Purkinje cell (primary cell): Measurements from ENCODE around the gene CSNK1D. TPM values are rescaled to one million over a fixed set of nuclear protein-coding genes. Genes with fewer than 3 reads are reported as not detected.

Experiments
- polyA plus RNA-seq: library from polyadenylated mRNA; unstranded; fragments of >200 nt; fragmentation: Nextera tagmentation; gene quantifications from 2 replicates; pipeline ENCODE4 v1.2.1, GENCODE V29; 2014

CSNK1D gene
- polyA plus RNA-seq, result 12.2 and 17.3 TPM in 2 replicates

DNA sequence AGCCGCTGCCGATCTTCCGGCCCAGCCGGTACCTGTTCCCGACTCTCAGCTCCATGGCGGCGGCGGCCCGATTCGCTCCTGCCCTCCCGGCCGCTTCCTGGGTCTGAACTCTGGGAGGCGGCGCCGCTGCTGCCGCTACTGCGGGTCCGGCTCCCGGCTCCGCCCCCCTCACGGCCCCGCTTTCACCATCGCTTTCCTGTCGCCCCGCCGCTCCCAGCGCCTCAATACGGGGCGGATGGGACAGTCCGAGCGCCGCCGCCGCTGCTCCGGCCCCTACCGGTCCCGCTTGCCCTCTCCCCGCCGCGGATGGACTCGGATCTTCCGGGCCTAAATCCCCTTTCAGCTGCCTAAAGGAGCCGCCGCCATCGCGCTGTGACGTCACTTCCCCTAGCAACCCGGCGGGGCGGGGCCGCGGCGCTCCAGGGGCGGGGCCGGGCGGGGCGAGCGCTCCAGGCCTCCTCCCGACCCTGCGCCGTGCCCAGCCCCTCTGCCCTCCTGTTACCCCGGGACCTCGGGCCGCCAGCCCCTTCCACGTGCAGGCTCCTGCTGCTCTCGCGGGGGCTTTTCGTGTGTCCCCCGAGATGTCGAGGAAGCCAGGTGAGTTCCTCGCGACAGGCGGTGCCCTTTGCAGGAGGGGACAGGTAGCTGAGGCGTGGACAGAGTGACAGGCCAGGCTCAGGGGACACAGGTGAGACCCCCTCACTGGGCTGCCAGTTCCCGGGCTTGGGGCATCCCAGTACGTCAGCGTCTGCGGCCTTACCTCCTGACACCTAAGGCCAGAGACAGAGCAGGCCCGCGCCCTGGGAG is at the start of gene CSNK1D:
Gene CSNK1D (minus strand): TSS at position 374 of the 807 bp plus-strand sequence. CDS start 319 bp downstream, at position 55.

DNA sequence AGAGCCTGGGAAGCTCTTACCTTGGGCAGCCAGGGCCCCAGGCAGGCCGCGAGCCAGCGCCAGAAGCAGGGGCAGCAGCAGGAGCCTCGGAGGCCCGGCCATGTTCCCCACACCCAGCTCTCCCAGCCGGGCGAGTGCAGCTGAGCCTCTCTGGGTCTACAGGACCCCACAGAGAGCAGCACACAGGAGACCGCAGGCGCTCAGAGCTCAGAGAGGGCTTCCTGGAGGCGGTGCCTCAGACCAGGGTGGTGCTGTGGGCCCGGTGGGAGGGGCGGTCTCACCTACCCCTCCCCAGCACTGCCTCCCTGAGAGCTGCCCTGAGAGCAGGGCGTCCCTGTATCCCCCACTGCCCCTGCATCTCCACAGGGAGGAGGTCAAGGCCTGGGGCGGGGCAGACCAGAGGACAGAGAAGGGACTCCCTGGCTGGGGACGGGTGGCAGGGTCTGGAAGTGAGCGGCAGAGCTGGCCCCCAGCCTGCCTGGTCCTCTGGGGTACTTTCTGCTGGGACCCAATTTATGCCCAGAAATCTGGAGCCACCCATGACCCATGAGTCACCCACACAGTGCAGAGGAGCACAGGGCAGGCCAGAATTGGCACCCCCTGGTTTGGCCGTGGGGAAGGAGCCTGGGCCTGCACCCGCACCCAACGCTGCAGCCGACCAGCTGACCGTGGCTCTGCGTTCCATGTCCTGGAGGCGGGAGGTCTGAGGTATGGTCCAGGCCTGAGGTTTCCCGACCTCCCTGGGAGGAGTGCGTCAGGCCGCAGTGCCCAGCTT is 44.1 kb upstream of the CSNK1D start, which contains the start of gene CD7:
Gene CD7 (minus strand): TSS at position 215 of the 775 bp plus-strand sequence. CDS start 113 bp downstream, at position 102.

GRCh38 chr17:82228842-82229697 is 44.4 kb downstream of the CSNK1D start, which contains the start of gene SLC16A3:
TSS of gene SLC16A3 (plus strand) at chr17:82229042. CDS start at chr17:82236009, 6,967 bp downstream.

DNA sequence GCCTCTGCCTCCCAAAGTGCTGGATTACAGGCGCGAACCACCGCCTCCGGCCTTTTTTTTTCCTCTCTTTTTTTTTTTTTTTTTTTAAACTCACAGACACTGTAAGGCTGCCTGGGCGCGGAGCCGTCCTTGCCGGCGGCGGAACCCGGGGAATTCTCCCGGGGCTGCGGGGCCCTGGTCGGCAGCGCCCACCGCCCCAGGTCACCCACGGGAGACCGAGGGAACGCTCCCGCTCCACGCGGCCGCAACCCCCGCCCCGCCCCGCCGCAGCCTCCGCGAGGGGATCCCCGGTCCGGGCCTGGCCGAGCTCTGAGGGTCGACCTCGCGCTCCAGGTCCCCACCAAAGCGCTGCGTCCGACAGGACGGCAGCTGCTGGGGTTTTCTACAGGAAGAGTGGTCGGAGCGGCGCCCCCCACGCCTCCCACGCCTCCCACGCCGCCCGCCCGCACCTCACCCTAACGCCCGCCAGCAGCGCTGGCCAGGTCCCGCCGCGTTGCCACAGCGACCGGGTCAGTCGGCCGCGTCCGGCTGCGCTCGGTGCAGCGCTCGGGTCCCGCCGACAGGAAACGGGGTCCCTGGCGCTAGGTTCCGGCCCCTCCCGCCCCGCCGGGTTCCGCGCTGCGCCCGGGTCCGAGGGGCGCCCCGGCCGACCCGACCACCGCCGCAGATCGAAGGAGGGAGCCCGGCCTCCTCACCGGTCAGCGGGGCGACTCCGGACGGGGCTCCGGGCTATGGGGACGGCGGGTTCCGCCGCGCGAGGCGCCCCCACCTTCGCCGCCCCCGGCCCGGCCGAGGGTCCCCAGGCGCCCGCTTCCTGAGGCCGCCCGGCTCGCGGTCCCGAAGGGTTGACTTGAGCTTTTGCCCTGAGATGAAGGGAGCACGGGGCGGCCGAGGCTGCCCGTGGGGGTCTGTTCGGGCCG is 60.9 kb downstream of the CSNK1D start, which contains the start of gene CCDC57:
Gene CCDC57 (minus strand): TSS at position 512 of the 920 bp plus-strand sequence. CDS start 10,898 bp downstream, outside the sequence.

Other genes starting within 250 kb of the CSNK1D start
- gene RAC3, start 242.0 kb downstream of the CSNK1D start, polyA plus RNA-seq, result not detected in 2 replicates
- 74.0 and 147 TPM in 2 replicates for gene DCXR, start 236.0 kb downstream of the CSNK1D start, polyA plus RNA-seq
- gene RFNG, start 221.9 kb downstream of the CSNK1D start, polyA plus RNA-seq, result 1.4 and 2.1 TPM in 2 replicates
- 29.3 and 31.1 TPM in 2 replicates for gene GPS1, start 221.8 kb downstream of the CSNK1D start, polyA plus RNA-seq
- gene DUS1L, start 207.9 kb downstream of the CSNK1D start, polyA plus RNA-seq, result 11.3 and 13.6 TPM in 2 replicates
- gene FASN, start 175.5 kb downstream of the CSNK1D start, polyA plus RNA-seq, result 0.54 and 0.66 TPM in 2 replicates
- 2.7 and 4.0 TPM in 2 replicates for gene CCDC57, start 60.9 kb downstream of the CSNK1D start, polyA plus RNA-seq
- 0.31 TPM in 1 of 2 replicates, not detected in the other for gene SLC16A3, start 44.7 kb downstream of the CSNK1D start, polyA plus RNA-seq
- gene CD7, start 43.9 kb upstream of the CSNK1D start, polyA plus RNA-seq, result not detected in 2 replicates
- not detected in 2 replicates for gene SECTM1, start 60.1 kb upstream of the CSNK1D start, polyA plus RNA-seq
- gene TEX19, start 85.5 kb upstream of the CSNK1D start, polyA plus RNA-seq, result not detected in 2 replicates
- gene UTS2R, start 98.1 kb upstream of the CSNK1D start, polyA plus RNA-seq, result not detected in 2 replicates
- 2.0 and 3.7 TPM in 2 replicates for gene HEXD, start 144.6 kb upstream of the CSNK1D start, polyA plus RNA-seq
- gene OGFOD3, start 144.9 kb upstream of the CSNK1D start, polyA plus RNA-seq, result 0.36 and 7.6 TPM in 2 replicates
- gene CYBC1, start 177.1 kb upstream of the CSNK1D start, polyA plus RNA-seq, result 4.6 and 7.0 TPM in 2 replicates
- 42.2 and 47.7 TPM in 2 replicates for gene NARF, start 185.0 kb upstream of the CSNK1D start, polyA plus RNA-seq
- gene FOXK2, start 246.0 kb upstream of the CSNK1D start, polyA plus RNA-seq, result 13.8 and 15.0 TPM in 2 replicates